ENCODE data around the gene DNAH11. TPM values are rescaled to one million over a fixed set of nuclear protein-coding genes. Genes with fewer than 3 reads are reported as not detected.
"Not testable (repeated sequence)": the region's sequence is repeated elsewhere in the genome, so short reads cannot be mapped to it uniquely, and the experiment has no call there.

DNAH11 gene
- polyA plus RNA-seq, 1 donor from 2014 or later, result 0.16 TPM

DNA sequence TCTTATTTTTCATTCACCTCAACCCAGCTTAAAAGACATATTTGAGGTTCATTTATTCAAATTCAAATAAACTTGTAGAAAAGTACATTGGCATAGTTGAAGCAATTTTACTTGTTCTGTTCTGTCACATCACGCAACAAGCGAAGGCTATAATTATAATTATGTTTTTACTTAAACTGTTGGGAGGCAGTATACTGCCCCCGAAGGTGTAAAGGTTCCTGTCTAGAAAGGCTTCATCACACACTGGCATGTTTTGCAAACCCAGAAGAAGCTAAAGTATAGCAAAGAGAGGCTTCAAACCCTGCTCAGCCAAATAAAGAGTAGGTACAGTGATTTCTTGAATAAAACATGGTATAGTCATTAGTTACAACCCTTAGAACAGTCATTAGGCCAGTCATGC, 340.2 kb downstream of the DNAH11 start:
- Histone ChIP-seq H3K4me2 (ENCODE audit: low read length) (no peak overlapping the region), H3K79me2 (replicated peaks; ENCODE audit: insufficient read depth, low read length) (no peaks in the 10 kb centered on the region), H3K27ac (ENCODE audit: low read length) (no peak overlapping the region)

DNA sequence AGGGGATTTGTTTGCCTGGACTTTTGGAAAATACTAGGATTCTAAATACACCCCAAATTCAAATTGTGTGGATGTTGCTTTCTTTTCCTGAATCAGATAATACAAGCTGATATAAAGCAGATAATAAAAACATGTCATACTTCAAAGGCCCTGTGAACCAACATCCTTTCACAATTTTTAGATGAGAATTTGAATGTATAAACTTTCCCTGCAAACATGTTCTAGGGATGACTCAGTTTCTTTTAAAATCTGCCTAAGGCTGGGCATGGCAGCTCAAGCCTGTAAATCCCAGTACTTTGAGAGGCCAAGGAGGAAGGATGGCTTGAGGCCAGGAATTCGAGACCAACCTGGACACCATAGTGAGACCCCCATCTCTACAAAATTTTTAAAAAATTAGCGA, 340.7 kb downstream of the DNAH11 start:
- not testable (repeated sequence) for H3K36me3 ChIP-seq (ENCODE audit: insufficient read depth, low read length); H2AFZ ChIP-seq (ENCODE audit: low read depth, low read length); H4K20me1 ChIP-seq (ENCODE audit: insufficient read depth); H3K9me3 ChIP-seq (ENCODE audit: low read length); H3K4me3 ChIP-seq (ENCODE audit: low read length); H3K27ac ChIP-seq (ENCODE audit: low read length); H3K9ac ChIP-seq (ENCODE audit: low read length); H3K9me2 ChIP-seq (ENCODE audit: insufficient read depth, low read length); H3K4me2 ChIP-seq (ENCODE audit: low read length); H3K27me3 ChIP-seq (ENCODE audit: insufficient read depth, low read depth, low read length); H3K79me2 ChIP-seq (replicated peaks; ENCODE audit: insufficient read depth, low read length); H3F3A ChIP-seq (ENCODE audit: insufficient read depth, low read length, poor library complexity, severe bottlenecking)

More for the DNA sequence above, 340.2 kb downstream of the DNAH11 start:
- H4K20me1 ChIP-seq (ENCODE audit: insufficient read depth), result no peaks in the 10 kb centered on the region
- H3K36me3 ChIP-seq (ENCODE audit: insufficient read depth, low read length), result no peaks in the 10 kb centered on the region
- TF ChIP-seq MXI1 (conservative IDR thresholded peaks at IDR 0.05; ENCODE audit: poor library complexity, severe bottlenecking) (no peak), EZH2 (IDR thresholded peaks at IDR 0.05; ENCODE audit: borderline replicate concordance, insufficient read depth, low read length, poor library complexity, severe bottlenecking) (no peak), RAD21 (conservative IDR thresholded peaks at IDR 0.05) (no peak), POLR2AphosphoS5 (IDR thresholded peaks at IDR 0.05) (no peak)
- H3F3A ChIP-seq (ENCODE audit: insufficient read depth, low read length, poor library complexity, severe bottlenecking), result no peaks in the 10 kb centered on the region
- no peaks in the 10 kb centered on the region for H3K9me2 ChIP-seq (ENCODE audit: insufficient read depth, low read length)
- H3K9me3 ChIP-seq (ENCODE audit: low read length), result no peaks in the 10 kb centered on the region
- no peak overlapping the region for H2AFZ ChIP-seq (ENCODE audit: low read depth, low read length)
- no peak overlapping the region for H3K9ac ChIP-seq (ENCODE audit: low read length)
- H3K27me3 ChIP-seq (ENCODE audit: insufficient read depth, low read depth, low read length), result no peaks in the 10 kb centered on the region
- no peak overlapping the region for H3K4me3 ChIP-seq (ENCODE audit: low read length)

DNA sequence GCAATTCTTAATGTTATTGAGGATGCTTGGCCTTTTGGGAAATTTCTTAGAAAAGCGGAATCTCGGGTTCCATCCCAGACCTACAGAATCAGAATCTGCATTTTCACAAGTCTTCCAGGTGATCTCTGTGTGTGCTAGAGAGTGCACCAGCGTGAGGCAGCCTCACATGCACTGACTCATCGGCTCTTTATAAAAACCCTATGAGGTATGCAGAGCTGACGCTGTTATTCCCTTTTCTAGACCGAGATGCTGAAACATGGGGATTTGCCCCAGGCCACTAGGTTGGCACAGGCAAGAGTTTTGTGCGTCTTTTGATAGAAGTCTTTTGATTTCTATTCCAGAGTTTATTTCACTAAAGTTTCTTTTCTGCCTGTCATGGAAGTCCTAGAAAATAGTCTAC, 341.7 kb downstream of the DNAH11 start:
- Histone ChIP-seq H3K9me2 (ENCODE audit: insufficient read depth, low read length) (no peaks in the 10 kb centered on the region), H3K79me2 (replicated peaks; ENCODE audit: insufficient read depth, low read length) (no peaks in the 10 kb centered on the region), H3K27ac (ENCODE audit: low read length) (no peak overlapping the region), H3K4me3 (ENCODE audit: low read length) (no peak overlapping the region), H3K9me3 (ENCODE audit: low read length) (no peaks in the 10 kb centered on the region), H2AFZ (ENCODE audit: low read depth, low read length) (no peak overlapping the region), H3F3A (ENCODE audit: insufficient read depth, low read length, poor library complexity, severe bottlenecking) (no peaks in the 10 kb centered on the region), H4K20me1 (ENCODE audit: insufficient read depth) (no peaks in the 10 kb centered on the region), H3K9ac (ENCODE audit: low read length) (no peak overlapping the region), H3K36me3 (ENCODE audit: insufficient read depth, low read length) (no peaks in the 10 kb centered on the region), H3K4me2 (ENCODE audit: low read length) (no peak overlapping the region), H3K27me3 (ENCODE audit: insufficient read depth, low read depth, low read length) (no peaks in the 10 kb centered on the region)
- TF ChIP-seq TAF1 (IDR thresholded peaks at IDR 0.05; ENCODE audit: low read depth) (no peak), EZH2 (IDR thresholded peaks at IDR 0.05; ENCODE audit: borderline replicate concordance, insufficient read depth, low read length, poor library complexity, severe bottlenecking) (no peak), MXI1 (conservative IDR thresholded peaks at IDR 0.05; ENCODE audit: poor library complexity, severe bottlenecking) (no peak), RAD21 (conservative IDR thresholded peaks at IDR 0.05) (no peak)
- TF ChIP-seq, protein P1, sequence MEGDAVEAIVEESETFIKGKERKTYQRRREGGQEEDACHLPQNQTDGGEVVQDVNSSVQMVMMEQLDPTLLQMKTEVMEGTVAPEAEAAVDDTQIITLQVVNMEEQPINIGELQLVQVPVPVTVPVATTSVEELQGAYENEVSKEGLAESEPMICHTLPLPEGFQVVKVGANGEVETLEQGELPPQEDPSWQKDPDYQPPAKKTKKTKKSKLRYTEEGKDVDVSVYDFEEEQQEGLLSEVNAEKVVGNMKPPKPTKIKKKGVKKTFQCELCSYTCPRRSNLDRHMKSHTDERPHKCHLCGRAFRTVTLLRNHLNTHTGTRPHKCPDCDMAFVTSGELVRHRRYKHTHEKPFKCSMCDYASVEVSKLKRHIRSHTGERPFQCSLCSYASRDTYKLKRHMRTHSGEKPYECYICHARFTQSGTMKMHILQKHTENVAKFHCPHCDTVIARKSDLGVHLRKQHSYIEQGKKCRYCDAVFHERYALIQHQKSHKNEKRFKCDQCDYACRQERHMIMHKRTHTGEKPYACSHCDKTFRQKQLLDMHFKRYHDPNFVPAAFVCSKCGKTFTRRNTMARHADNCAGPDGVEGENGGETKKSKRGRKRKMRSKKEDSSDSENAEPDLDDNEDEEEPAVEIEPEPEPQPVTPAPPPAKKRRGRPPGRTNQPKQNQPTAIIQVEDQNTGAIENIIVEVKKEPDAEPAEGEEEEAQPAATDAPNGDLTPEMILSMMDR (IDR thresholded peaks at IDR 0.05; ENCODE audit: poor library complexity, severe bottlenecking), result no peak
- TF ChIP-seq, protein P2, sequence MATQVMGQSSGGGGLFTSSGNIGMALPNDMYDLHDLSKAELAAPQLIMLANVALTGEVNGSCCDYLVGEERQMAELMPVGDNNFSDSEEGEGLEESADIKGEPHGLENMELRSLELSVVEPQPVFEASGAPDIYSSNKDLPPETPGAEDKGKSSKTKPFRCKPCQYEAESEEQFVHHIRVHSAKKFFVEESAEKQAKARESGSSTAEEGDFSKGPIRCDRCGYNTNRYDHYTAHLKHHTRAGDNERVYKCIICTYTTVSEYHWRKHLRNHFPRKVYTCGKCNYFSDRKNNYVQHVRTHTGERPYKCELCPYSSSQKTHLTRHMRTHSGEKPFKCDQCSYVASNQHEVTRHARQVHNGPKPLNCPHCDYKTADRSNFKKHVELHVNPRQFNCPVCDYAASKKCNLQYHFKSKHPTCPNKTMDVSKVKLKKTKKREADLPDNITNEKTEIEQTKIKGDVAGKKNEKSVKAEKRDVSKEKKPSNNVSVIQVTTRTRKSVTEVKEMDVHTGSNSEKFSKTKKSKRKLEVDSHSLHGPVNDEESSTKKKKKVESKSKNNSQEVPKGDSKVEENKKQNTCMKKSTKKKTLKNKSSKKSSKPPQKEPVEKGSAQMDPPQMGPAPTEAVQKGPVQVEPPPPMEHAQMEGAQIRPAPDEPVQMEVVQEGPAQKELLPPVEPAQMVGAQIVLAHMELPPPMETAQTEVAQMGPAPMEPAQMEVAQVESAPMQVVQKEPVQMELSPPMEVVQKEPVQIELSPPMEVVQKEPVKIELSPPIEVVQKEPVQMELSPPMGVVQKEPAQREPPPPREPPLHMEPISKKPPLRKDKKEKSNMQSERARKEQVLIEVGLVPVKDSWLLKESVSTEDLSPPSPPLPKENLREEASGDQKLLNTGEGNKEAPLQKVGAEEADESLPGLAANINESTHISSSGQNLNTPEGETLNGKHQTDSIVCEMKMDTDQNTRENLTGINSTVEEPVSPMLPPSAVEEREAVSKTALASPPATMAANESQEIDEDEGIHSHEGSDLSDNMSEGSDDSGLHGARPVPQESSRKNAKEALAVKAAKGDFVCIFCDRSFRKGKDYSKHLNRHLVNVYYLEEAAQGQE (IDR thresholded peaks at IDR 0.05; ENCODE audit: borderline replicate concordance), result no peak

Data from neural cell (in vitro differentiated cells).